Bronchial epithelial cell (primary cell): ENCODE data around the gene AZIN2. TPM values are rescaled to one million over a fixed set of nuclear protein-coding genes. Genes with fewer than 3 reads are reported as not detected.

Source experiments
- DNase-seq: peaks from one replicate; pipeline ENCODE4 v3.0.0-alpha.2; 2010; ENCODE audit warnings: low read depth
- FAIRE-seq: peaks from 2 replicates; lab custom pipeline; 2011; peaks lifted over from hg19 to GRCh38; lab: Jason Lieb, UNC
- H3K27me3 ChIP-seq: 2 replicates; pipeline ENCODE4 v1.5.1; 2011; ENCODE audit warnings: low read length; ENCODE audit not compliant: control insufficient read depth, insufficient read depth
- H3K36me3 ChIP-seq: 2 replicates; pipeline ENCODE4 v1.5.1; 2011; ENCODE audit warnings: low read length; ENCODE audit not compliant: control insufficient read depth, insufficient read depth
- H3K4me3 ChIP-seq: 2 replicates; pipeline ENCODE4 v1.5.1; 2011; ENCODE audit warnings: mild to moderate bottlenecking, low read depth, low read length, control low read depth
- total RNA-seq: library from RNA; depleted of rRNA; stranded (reverse); fragments of >200 nt; gene quantifications from 2 replicates; pipeline ENCODE4 v1.2.1, GENCODE V29; 2014
- TF ChIP-seq, protein P1 (sequence below): IDR thresholded peaks from 2 replicates; pipeline ENCODE4 v1.5.1; 2011; ENCODE audit warnings: mild to moderate bottlenecking, moderate library complexity, low read length, control low read depth, inconsistent platforms; ENCODE audit not compliant: insufficient read depth, severe bottlenecking

The AZIN2 gene
- total RNA-seq, 1 donor from 2014 or later, result 1.3 TPM

DNA sequence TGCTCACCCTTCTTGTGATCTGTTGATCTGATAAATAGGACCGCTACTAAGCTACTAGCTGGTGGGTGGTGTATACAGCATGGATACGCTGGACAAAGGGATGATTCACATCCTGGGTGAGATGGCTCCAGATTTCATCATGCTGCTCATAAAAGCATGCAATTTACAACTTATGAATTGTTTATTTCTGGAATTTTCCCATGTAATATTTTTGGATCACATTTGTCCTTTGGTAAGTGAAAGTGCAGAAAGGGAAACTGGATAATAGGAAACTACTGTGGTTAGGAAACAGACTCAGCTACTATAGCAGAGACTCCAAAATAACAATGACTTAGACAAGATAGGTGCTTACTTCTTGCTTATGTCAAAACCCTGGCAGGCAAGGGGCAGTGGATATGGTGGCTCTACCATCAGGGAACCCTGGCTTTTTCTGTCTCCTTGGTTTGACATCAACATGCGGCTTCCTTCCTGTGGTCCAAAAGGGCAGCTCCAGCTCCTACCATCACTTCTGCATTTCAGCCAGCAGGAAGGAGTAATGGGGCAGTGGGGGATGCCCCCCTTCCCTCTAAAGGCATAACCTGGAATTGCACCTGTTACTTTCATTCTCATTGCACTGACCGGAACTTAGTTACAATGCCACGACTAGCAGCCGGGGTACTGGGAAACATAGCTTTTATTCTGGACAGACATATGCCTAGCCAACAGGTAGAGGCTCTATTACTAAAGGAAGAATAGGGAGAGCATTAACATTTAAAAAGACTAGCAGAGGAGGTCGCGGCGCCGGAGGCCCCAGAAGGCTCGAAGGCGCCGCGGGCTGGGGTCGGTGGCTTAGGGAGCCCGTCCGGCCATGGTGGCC, 30.5 kb upstream of the AZIN2 start:
- Histone ChIP-seq H3K4me3 (no peak overlapping the region), H3K27me3 (no peaks in the 10 kb centered on the region), H3K36me3 (no peaks in the 10 kb centered on the region)
- TF ChIP-seq, protein P1, sequence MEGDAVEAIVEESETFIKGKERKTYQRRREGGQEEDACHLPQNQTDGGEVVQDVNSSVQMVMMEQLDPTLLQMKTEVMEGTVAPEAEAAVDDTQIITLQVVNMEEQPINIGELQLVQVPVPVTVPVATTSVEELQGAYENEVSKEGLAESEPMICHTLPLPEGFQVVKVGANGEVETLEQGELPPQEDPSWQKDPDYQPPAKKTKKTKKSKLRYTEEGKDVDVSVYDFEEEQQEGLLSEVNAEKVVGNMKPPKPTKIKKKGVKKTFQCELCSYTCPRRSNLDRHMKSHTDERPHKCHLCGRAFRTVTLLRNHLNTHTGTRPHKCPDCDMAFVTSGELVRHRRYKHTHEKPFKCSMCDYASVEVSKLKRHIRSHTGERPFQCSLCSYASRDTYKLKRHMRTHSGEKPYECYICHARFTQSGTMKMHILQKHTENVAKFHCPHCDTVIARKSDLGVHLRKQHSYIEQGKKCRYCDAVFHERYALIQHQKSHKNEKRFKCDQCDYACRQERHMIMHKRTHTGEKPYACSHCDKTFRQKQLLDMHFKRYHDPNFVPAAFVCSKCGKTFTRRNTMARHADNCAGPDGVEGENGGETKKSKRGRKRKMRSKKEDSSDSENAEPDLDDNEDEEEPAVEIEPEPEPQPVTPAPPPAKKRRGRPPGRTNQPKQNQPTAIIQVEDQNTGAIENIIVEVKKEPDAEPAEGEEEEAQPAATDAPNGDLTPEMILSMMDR, result peak; percentile 35
- FAIRE-seq (no peak), DNase-seq (peak; percentile 95)

DNA sequence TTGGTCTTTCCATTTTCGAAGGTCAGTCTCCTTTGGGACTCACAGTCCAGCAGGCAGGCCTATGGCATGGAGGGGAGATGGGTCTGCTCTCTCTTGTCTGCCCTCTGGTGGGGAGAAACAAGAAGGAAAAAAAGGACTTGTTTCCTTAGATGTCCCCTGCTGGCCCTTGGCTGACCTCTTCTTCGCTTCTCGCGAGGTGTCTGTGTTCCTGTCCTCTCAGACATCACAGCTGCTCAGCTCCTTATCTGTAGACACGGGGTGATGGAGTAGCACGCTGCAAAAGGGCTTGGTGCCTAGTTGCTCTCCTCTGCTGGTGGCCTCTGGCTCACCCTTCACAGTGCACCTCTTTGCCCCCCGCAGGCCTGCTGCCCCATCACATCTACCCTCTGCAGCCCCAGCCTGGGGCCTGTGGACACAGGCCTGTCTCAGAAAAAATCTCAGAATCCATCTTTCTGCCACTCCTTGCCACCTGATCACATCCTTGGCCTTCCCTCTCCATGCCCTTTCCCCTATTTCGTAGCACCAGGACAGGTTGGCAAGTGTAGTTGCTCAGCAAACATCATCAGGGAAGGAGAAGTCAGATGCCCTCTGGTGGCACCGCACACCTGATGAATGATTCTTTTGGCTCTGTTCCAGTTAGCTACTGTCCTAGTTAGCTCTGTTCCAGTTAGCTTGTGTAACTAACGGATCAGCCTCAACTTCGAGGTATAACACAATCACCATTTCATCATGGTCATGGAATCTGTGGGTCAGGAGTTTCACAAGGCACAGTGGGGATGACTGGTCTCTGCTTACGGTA, 25.5 kb upstream of the AZIN2 start:
- FAIRE-seq (peak; percentile 77), DNase-seq (peak; percentile 73)
- H3K36me3 ChIP-seq, result no peaks in the 10 kb centered on the region
- no peaks in the 10 kb centered on the region for H3K27me3 ChIP-seq
- TF ChIP-seq, protein P1, result peak; percentile 77
- H3K4me3 ChIP-seq, result no peak overlapping the region

DNA sequence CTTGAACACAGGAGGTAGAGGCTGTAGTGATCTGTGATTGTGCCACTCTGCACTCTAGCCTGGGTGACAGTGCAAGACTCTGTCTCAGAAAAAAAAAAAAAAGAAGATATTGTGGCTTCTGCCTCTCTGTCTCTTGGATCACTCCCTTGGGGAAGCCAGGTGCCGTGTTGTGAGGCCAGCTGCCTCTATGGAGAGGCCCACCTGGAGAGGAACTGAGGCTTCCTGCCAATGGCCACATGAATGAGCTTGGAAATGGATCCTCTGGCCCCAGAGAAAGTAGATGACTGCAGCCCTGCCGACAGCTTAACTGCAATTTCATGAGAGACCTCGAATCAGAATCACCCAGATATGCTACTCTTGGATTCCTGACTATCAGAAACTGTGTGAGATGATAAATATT, 24.5 kb upstream of the AZIN2 start:
- TF ChIP-seq, protein P1, result no peak
- Histone ChIP-seq H3K36me3 (no peaks in the 10 kb centered on the region), H3K27me3 (no peaks in the 10 kb centered on the region), H3K4me3 (no peak overlapping the region)
- no peak for FAIRE-seq
- DNase-seq, result no peak

- DNase-seq (no peak), FAIRE-seq (no peak)
- no peaks in the 10 kb centered on the region for H3K27me3 ChIP-seq
- H3K36me3 ChIP-seq, result no peaks in the 10 kb centered on the region
- TF ChIP-seq, protein P1, result no peak
- no peak overlapping the region for H3K4me3 ChIP-seq
Measured at GRCh38 chr1:33057095-33057494, 23.9 kb upstream of the AZIN2 start.

DNA sequence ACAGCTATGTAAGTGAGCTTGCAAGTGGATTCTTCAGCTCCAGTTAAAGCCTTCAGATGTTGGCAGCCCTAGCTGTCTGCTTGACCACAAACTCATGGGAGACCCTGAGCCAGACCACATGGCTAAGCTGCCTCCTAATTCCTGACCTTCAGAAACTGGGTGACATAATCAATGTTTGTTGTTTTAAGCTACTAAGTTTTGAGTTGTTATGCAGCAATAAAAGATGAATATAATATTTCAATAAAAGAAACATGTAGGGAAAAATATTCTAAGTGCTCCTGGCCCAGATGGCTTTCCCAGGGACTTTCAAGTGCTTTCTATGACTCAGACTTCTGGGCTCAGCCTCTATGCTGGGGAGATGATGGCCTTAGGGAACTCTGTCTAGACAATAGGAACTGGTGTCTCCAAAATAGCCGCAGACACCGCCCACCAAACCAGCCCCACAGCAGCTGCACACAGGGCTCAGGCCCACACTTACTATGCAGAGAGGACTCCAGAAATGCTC, 20.3 kb upstream of the AZIN2 start:
- TF ChIP-seq, protein P1, result no peak
- DNase-seq (peak; percentile 68), FAIRE-seq (no peak)
- Histone ChIP-seq H3K36me3 (no peaks in the 10 kb centered on the region), H3K27me3 (no peaks in the 10 kb centered on the region), H3K4me3 (no peak overlapping the region)
